Measurements from ENCODE around the gene USP37. TPM values are rescaled to one million over a fixed set of nuclear protein-coding genes. Genes with fewer than 3 reads are reported as not detected.
"Not testable (repeated sequence)": the region's sequence is repeated elsewhere in the genome, so short reads cannot be mapped to it uniquely, and the experiment has no call there.

USP37 gene
- total RNA-seq, 1 donor from 2014 or later = 45.5 TPM

- Mint-ChIP-seq H3K27me3 (no peaks in the 10 kb centered on the region), H3K27ac (peak overlapping the region; percentile 100), H3K4me3 (peak overlapping the region; percentile 93), H3K9me3 (no peaks in the 10 kb centered on the region), H3K4me1 (peaks cover 42% of the 10 kb centered on the region), H3K36me3 (ENCODE audit: low read depth) (peaks cover 55% of the 10 kb centered on the region)
- intact Hi-C loops (cut with micrococcal nuclease) = loop anchor here (2.0 to 5.0 kb wide), 5 partner anchors 53 to 682 kb away; partner anchors contain the start of genes ARPC2, CNPPD1, TUBA4A and TUBA4B
- peak; percentile 67 for DNase-seq
Measured at GRCh38 chr2:218569661-218570500, 1.7 kb upstream of the USP37 start.

GRCh38 chr2:218569038-218569431 is 884 bp upstream of the USP37 start:
- Mint-ChIP-seq H3K36me3 (ENCODE audit: low read depth) (peaks cover 53% of the 10 kb centered on the region), H3K27me3 (no peaks in the 10 kb centered on the region), H3K4me3 (peak overlapping the region; percentile 93), H3K27ac (peak overlapping the region; percentile 100), H3K9me3 (no peaks in the 10 kb centered on the region), H3K4me1 (peaks cover 46% of the 10 kb centered on the region)
- peak; percentile 89 for DNase-seq
- intact Hi-C loops (cut with micrococcal nuclease) = loop anchor here (2.0 to 5.0 kb wide), 5 partner anchors 52 to 683 kb away; partner anchors contain the start of genes ARPC2, CNPPD1, TUBA4A and TUBA4B

- Mint-ChIP-seq H3K9me3 (no peaks in the 10 kb centered on the region), H3K36me3 (ENCODE audit: low read depth) (peaks cover 57% of the 10 kb centered on the region), H3K27ac (peak overlapping the region; percentile 100), H3K27me3 (no peaks in the 10 kb centered on the region), H3K4me1 (peaks cover 56% of the 10 kb centered on the region), H3K4me3 (peak overlapping the region; percentile 93)
- DNase-seq = no peak
- intact Hi-C loops (cut with micrococcal nuclease) = loop anchor here (1.0 to 5.0 kb wide), 13 partner anchors 15 to 685 kb away; partner anchors contain the start of genes AAMP, ARPC2, BCS1L and CNPPD1
Measured at GRCh38 chr2:218567797-218568189, 358 bp downstream of the USP37 start.

DNA sequence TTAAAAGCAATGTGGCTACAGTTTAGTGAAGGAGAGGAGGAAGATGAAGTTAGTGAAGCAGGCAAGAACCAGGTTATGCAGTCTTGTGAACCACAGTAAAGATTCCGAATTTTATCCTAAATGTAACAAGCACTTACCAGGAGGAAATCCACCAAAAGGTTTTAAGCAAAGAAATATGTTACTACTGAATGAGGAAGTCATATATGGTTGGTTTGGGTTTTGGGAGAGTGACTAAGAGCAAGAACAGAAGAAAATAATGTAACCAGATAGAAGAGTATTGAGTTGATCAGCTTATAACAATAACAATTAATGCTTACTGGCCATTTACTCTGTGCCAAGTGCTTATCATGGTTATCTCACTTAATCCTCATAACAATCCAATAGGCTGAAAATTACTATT is 1.9 kb downstream of the USP37 start:
- H3K4me1 Mint-ChIP-seq = peaks cover 50% of the 10 kb centered on the region
- H3K27me3 Mint-ChIP-seq = no peaks in the 10 kb centered on the region
- peak overlapping the region; percentile 54 for H3K27ac Mint-ChIP-seq
- peaks cover 58% of the 10 kb centered on the region for H3K36me3 Mint-ChIP-seq (ENCODE audit: low read depth)
- DNase-seq = no peak
- no peaks in the 10 kb centered on the region for H3K9me3 Mint-ChIP-seq
- intact Hi-C loops (cut with micrococcal nuclease) = loop anchor here (5.0 kb wide), 3 partner anchors 49 to 686 kb away; partner anchors contain the start of genes ARPC2, TUBA4A and TUBA4B
- H3K4me3 Mint-ChIP-seq = peak overlapping the region; percentile 93

DNA sequence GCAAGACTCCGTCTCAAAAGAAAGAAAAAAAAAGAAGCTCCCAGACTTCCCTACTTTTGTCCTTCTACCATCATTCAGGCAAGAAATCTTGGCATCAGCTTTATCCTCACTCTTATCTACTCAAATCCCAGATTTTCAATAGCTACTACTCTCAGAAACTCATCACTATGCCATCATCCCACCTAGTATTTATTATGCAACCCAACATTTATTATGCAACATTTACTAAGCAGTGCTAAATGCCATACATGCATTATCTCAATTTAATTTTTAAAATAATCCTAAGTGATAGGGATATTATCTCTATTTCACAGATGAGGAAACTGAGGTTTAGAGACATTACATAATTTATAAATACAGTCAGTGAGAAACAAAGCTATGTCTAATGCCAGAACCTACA is 4.1 kb downstream of the USP37 start:
- no peak overlapping the region for H3K27ac Mint-ChIP-seq
- H3K27me3 Mint-ChIP-seq = no peaks in the 10 kb centered on the region
- no peaks in the 10 kb centered on the region for H3K9me3 Mint-ChIP-seq
- DNase-seq = no peak
- intact Hi-C loops (cut with micrococcal nuclease) = no loop called here
- H3K4me1 Mint-ChIP-seq = peaks cover 36% of the 10 kb centered on the region
- H3K36me3 Mint-ChIP-seq (ENCODE audit: low read depth) = peaks cover 56% of the 10 kb centered on the region
- no peak overlapping the region for H3K4me3 Mint-ChIP-seq

GRCh38 chr2:218558986-218559385 is 9.2 kb downstream of the USP37 start:
- H3K36me3 Mint-ChIP-seq (ENCODE audit: low read depth) = peaks cover 68% of the 10 kb centered on the region
- H3K27me3 Mint-ChIP-seq = no peaks in the 10 kb centered on the region
- intact Hi-C loops (cut with micrococcal nuclease) = no loop called here
- H3K4me1 Mint-ChIP-seq = peaks cover 25% of the 10 kb centered on the region
- peak overlapping the region; percentile 38 for H3K27ac Mint-ChIP-seq
- no peaks in the 10 kb centered on the region for H3K9me3 Mint-ChIP-seq
- H3K4me3 Mint-ChIP-seq = no peak overlapping the region
- no peak for DNase-seq

DNA sequence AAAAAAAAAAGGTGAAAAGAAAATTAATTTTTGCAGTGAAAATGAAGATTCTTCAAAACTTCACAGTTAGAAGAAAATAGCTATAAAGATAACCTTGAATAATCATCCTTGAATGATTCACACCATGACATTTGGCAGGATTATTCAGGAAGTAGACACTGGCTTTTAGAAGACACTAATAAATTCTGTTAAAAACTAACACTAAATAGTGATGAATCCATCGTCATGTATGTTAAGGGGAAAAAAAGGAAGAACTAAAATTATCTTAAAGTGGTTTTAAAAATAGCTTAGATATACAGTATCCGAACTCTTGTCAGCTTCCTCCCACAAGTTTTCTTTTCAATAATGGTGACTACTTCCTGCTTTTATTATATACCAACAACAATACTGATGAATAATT is 10.2 kb downstream of the USP37 start:
- Mint-ChIP-seq H3K4me3 (no peak overlapping the region), H3K4me1 (peaks cover 15% of the 10 kb centered on the region), H3K27me3 (no peaks in the 10 kb centered on the region), H3K9me3 (no peaks in the 10 kb centered on the region), H3K27ac (no peak overlapping the region), H3K36me3 (ENCODE audit: low read depth) (peaks cover 66% of the 10 kb centered on the region)
- intact Hi-C loops (cut with micrococcal nuclease) = no loop called here
- DNase-seq = no peak

DNA sequence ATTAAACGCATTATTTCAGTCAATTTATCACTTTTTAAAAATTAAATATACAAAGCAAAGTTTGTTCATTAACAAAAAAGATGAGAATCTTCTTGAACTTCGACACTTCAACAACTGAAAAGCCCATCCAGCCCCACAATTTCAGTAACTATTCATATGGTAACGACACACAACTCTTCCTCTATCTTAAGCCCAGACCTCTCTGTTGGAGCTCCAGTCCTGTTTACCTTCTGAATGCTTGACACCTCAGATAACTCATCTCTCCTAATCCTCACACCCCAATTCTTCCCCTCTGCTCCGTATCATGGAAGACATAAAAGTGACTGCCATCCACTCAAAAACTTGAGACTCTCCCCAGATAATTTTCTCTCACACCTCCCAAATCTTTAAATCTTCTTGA is 12.6 kb downstream of the USP37 start:
- Mint-ChIP-seq H3K36me3 (ENCODE audit: low read depth) (peaks cover 67% of the 10 kb centered on the region), H3K27ac (no peak overlapping the region), H3K4me1 (peaks cover 12% of the 10 kb centered on the region), H3K4me3 (no peak overlapping the region), H3K27me3 (no peaks in the 10 kb centered on the region), H3K9me3 (no peaks in the 10 kb centered on the region)
- DNase-seq = no peak
- intact Hi-C loops (cut with micrococcal nuclease) = no loop called here

DNA sequence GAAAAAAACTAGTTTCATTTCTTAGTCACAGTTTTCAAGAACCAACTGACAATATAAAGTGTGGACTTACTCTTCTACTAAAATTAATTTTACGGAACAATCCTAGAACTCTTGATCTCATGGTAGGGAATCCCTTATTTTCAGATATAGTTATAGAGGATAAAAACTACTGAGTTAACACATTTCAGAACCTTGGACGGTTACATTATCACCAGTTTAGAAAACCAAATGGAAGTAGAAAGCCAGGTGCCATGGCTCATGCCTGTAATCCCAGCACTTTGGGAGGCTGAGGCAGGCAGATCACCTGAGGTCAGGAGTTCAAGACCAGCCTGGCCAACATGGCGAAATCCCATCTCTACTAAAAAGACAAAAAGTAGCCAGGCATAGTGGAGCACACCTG is 13.9 kb downstream of the USP37 start:
- H3K27ac Mint-ChIP-seq; intact Hi-C loops (cut with micrococcal nuclease); DNase-seq; H3K27me3 Mint-ChIP-seq; H3K9me3 Mint-ChIP-seq; H3K4me3 Mint-ChIP-seq: not testable (repeated sequence)
- H3K4me1 Mint-ChIP-seq = peaks cover 12% of the 10 kb centered on the region
- peaks cover 62% of the 10 kb centered on the region for H3K36me3 Mint-ChIP-seq (ENCODE audit: low read depth)

DNA sequence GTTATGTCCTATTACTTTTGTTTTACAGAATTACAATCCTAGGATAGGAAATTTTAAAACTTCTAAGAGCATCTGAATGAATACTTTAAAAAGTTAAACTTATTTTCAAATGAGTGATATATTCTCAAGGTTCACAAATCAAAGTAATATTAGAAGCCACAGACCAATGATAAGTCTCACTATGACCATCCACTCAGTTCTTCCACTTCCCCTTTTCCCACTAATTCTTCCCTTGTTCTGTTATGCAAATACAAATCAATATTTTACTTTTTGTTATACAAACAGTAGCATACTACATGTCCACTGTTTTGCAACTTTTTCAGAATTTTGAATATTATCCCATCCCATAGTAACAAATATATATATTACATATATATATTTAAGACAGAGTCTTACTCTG is 20.2 kb downstream of the USP37 start:
- Mint-ChIP-seq H3K27me3 (no peaks in the 10 kb centered on the region), H3K27ac (no peak overlapping the region), H3K4me3 (no peak overlapping the region), H3K9me3 (no peaks in the 10 kb centered on the region), H3K4me1 (peaks cover 2% of the 10 kb centered on the region), H3K36me3 (ENCODE audit: low read depth) (peaks cover 60% of the 10 kb centered on the region)
- intact Hi-C loops (cut with micrococcal nuclease) = no loop called here
- no peak for DNase-seq

DNA sequence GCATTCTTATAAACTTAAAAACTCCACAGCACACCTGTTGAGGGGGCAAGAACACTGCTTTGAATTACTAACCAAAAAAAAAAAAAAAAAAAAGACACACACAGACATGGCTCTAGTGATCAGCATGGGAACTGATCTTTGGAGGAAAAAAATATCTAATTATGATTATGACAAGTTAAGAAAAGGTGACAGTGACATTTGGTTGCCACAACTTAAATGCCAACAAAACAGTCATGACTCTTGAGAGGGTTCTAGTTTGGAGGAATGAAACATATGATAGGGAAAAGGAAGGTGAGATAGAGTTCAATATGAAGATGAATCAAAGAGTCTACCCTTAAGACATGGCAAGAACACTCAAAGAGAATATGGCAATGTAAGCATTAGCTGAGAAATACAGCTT is 20.6 kb downstream of the USP37 start:
- H3K36me3 Mint-ChIP-seq (ENCODE audit: low read depth) = peaks cover 59% of the 10 kb centered on the region
- H3K4me1 Mint-ChIP-seq = peaks cover 2% of the 10 kb centered on the region
- H3K27me3 Mint-ChIP-seq = no peaks in the 10 kb centered on the region
- no peak overlapping the region for H3K4me3 Mint-ChIP-seq
- H3K9me3 Mint-ChIP-seq = no peaks in the 10 kb centered on the region
- DNase-seq = no peak
- intact Hi-C loops (cut with micrococcal nuclease) = no loop called here
- no peak overlapping the region for H3K27ac Mint-ChIP-seq

DNA sequence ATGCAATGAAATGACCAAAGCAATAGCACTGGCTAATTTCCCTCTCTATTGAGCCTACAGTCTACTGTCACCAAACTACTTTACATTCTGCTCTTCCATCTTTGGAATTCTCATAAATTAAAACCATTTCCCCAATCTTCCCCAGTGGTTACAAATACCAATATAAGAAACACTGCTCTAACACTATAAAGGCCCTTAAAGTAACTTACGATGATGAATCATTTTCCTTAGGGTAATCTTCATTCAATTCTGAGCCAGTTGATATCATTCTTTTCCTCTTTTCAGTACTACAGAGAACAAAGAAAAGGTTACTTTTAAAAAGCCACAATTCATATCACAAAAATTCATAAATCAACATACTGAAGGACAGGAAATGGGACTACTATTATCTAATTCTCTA is 22.1 kb downstream of the USP37 start:
- DNase-seq = no peak
- intact Hi-C loops (cut with micrococcal nuclease) = no loop called here
- no peak overlapping the region for H3K27ac Mint-ChIP-seq
- H3K9me3 Mint-ChIP-seq = no peaks in the 10 kb centered on the region
- H3K4me1 Mint-ChIP-seq = peaks cover 7% of the 10 kb centered on the region
- H3K27me3 Mint-ChIP-seq = no peaks in the 10 kb centered on the region
- no peak overlapping the region for H3K4me3 Mint-ChIP-seq
- H3K36me3 Mint-ChIP-seq (ENCODE audit: low read depth) = peaks cover 60% of the 10 kb centered on the region

DNA sequence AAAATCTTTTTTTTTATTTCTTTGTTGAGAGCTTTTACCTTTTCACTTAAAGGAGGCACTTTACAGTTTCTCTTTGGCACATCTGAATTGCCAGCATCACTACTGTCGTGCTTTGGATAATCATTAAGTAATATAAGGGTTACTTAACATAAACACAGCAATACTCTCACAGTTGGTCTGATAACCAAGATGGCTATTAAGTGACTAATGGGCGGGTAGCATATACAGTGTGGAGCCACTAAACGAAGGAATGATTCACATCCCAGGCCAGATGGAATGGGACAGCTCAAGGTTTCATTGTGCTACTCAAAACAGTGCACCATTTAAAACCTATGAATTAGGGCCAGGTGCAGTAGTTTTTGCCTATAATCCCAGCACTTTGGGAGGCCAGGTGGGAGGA is 28.1 kb downstream of the USP37 start:
- intact Hi-C loops (cut with micrococcal nuclease) = no loop called here
- Mint-ChIP-seq H3K27me3 (no peaks in the 10 kb centered on the region), H3K4me3 (no peak overlapping the region), H3K27ac (no peak overlapping the region), H3K4me1 (peaks cover 10% of the 10 kb centered on the region), H3K9me3 (no peaks in the 10 kb centered on the region), H3K36me3 (ENCODE audit: low read depth) (peaks cover 51% of the 10 kb centered on the region)
- DNase-seq = no peak

- Mint-ChIP-seq H3K27me3 (no peaks in the 10 kb centered on the region), H3K4me3 (no peak overlapping the region), H3K36me3 (ENCODE audit: low read depth) (peaks cover 48% of the 10 kb centered on the region), H3K4me1 (peaks cover 10% of the 10 kb centered on the region), H3K9me3 (no peaks in the 10 kb centered on the region), H3K27ac (no peak overlapping the region)
- DNase-seq = no peak
- intact Hi-C loops (cut with micrococcal nuclease) = no loop called here
Measured at GRCh38 chr2:218536804-218537494, 31.2 kb downstream of the USP37 start.

All from activated CD4-positive, alpha-beta T cell treated with anti-CD3 and anti-CD28 coated beads, Interleukin-2, amount 10 ng/mL, durations not matched to agents 24 days and 14 days (primary cell).